Stimulated activated CD4-positive, alpha-beta T cell treated with anti-CD3 and anti-CD28 coated beads, Interleukin-4, amount 100 ng/mL, for 1 hour (primary cell): ENCODE data around the gene HBZ.
A peak's percentile ranks its signal among the peaks of the same experiment; 100 is the strongest.
"Not testable (repeated sequence)": the region's sequence is repeated elsewhere in the genome, so short reads cannot be mapped to it uniquely, and the experiment has no call there.

Source experiments
- DNase-seq: peaks from one replicate; pipeline ENCODE4 v3.0.0-alpha.2; 2020

HBZ gene

DNA sequence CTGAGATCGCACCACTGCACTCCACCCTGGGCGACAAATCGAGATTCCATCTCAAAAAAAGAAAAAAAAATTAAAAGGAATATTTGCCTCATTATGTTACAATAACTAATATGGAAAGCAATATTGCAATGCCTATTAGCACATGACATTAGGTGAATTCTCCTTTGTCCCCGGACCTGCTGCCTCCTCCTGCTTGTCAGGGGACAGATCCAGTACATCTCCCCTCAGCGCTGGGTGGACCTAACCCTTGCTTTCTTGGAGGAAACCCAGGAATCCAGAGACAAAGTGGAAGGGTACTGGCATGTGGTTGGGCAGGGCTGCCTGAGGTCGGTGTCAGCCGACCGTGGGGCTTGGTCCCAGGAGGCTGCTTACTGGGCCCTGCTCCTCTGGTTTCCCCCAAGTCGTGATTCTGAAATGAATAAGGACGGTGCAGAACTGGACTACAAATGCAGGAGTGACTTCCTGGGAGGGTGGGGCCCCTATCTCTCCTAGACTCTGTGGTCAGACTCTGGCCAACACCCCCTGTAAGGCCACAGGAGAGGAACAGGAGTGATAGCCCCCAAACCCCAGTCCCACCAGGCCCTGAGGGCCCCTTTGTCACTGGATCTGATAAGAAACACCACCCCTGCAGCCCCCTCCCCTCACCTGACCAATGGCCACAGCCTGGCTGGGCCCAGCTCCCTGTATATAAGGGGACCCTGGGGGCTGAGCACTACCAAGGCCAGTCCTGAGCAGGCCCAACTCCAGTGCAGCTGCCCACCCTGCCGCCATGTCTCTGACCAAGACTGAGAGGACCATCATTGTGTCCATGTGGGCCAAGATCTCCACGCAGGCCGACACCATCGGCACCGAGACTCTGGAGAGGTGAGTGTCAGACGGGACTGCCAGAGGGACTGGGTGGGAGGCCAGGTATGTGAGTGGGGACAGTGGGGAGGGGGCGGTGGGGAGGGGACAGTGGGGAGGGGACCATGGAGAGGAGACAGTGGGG is at the start of gene HBZ:
Gene HBZ, plus strand, starts transcription at position 504 of the 988 bp plus-strand sequence. Its CDS starts 266 bp downstream, at position 770.
- no peak for DNase-seq

GRCh38 chr16:104355-104754 is 48.1 kb upstream of the HBZ start:
- no peak for DNase-seq

DNA sequence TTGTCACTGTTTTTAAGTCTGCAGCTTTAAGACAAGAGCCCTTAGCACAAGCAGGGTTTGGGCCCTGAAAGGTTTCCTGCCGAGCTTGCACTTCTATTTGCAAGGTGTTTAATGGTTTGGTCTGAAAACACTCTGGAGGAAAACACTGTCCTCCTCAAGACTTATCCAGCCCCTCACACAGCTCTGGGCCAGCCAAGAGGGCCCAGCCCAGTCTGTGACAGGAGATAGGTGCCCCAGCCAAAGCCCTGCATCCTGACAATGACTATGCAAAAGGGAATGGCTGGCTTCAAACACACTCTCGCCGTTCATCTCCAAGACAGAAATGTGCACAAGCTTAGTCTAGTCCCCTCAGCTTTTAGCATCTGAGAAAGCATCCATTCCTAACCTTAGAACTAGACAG is 47.5 kb upstream of the HBZ start:
- DNase-seq, result no peak

DNA sequence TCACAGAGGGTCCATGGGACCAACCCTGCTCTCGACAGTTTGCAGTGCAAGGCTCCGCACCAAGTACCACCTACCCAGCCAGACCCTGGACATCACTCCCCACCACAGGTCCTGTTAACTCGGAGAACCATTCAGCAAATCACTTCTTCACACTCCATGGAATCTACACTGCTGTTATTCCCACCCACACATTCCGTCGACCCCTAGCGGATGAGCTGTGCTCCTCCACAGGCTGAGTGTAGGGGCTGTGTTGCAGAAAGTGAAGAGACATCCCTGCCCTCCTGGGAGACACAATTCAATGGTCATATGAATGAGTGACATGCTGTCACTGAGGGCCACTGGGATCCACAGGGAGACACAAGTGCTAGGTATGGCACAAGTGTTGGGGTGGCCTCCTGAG is 46.9 kb upstream of the HBZ start:
- DNase-seq, result no peak

- peak; percentile 39 for DNase-seq
Measured at GRCh38 chr16:106623-107324, 45.7 kb upstream of the HBZ start.

DNA sequence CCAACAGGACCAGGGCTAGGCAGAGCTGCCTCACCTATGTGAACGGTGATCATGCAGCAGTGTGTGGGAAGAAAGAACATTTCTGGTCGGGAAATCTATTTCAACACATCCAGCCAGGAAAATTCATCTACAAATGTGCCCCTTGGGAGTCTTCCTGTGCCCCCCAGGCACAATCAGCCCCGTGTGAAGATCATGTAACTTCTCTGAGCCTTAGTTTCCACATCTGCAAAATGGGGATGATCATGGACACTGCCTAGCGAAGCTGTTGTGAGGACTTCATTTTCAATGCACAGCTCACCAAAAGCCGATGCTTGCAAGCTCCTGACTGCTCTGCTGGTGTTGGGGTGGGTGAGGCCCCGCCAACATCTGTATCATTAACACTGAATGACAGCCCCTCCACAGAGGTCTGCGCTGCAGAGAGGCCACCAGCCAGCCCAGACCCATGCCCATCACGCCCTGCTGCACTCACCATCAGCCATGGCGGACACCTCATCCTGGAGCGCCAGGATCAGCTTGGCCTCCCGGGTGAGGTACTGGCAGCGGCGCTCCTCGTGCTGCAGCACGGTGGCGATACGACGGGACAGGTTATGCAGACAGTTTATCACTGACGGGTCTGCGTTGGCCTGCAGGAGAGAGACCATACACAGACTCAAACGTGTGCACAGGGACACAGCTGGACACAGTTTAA is 40.1 kb upstream of the HBZ start:
- DNase-seq, result no peak

DNA sequence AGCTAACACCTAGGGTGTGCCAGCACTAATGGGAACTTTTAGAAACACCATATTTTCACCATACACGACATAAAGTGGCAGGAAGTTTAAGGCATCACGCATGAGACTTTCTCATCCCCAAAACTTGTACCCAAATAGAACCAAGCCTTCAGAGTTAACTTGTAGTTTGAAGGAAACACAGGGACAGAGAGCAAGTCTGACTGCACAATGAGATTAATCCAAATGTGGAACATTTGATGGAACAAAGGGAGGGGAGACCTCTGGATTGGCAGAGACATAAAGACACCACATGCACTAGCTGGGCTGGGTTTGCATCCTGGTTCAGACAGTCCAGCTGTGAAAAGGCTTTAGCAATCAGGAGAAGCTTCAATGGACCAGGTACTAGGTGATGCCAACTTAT is 38.1 kb upstream of the HBZ start:
- DNase-seq, result no peak

DNA sequence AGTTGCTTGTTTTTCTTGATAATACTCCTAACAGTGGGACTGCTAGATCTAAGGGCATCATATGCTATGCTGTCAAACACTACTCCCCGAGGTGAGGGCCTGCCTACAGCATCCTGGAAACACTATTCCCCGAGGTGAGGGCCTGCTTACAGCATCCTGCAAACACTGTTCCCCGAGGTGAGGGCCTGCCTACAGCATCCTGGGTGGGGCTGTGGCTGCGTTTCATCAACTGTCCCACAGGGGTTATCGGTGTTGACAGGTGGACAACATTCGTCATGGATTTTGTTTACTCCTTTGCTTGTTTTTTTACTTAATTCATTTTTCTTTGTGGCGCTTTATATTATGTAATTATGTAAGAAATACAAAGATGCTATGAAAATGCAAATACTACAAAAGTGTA is 36.4 kb upstream of the HBZ start:
- DNase-seq, result no peak

DNA sequence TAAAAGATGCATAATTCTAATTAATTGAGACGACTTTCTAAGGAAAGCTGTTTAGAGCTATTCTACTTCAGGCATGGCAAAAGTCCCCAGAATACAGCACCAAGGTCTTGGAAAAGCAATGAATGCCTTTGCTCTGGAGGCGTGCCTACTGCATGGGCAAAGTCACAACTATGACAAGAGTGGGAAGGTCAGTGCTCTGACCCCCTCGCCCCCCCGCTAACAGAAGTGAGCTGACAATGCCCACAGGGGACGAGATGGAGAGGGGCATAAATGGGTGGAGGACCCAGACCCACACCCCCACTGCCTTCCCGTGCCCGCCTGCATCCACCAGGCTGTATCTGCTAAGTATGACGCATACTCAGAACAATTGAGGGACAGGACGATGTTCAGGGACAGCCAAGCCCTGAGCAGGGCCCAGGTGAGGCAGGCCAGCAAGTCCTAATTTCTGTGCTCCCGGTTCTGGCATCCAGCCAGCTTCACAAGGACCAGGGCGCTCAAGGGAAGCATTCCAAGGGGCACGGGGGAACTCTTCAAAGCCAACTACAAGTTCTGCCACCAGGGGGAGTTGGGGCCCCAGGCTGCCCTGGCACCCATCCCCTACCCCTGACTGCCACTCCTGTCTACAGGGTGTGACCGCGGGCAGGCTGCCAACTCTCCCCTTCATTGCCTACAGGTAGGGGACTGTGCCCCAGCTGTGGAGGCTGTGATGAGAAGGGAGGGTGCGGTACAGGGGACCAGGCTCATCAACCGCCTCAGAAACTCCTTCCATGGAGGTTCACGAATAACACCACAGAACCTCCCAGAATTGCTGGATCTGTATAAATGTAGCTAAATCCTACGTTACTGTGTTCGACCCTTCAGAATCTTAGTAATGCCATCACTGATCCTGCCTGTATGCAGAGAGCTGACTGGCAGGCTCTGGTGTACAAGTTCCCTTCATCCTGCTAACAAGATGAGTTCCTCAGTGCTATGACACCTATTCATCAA is 34.8 kb upstream of the HBZ start:
- peak; percentile 69 for DNase-seq

DNA sequence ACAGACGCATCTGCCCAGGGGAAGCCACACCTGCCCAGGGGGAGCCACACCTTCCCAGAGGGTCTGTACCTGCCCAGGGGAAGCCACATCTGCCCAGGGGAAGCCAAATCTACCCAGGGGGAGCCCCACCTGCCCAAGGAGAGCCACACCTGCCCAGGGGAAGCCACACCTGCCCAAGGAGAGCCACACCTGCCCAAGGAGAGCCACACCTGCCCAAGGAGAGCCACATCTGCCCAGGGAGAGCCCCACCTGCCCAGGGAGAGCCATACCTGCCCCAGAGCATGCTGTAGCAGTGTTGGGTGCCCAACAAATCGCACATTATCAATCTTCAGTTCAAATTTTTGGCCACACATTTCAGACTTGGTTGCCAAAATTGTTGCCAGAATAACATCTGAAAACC is 33.6 kb upstream of the HBZ start:
- DNase-seq, result no peak

GRCh38 chr16:119295-119694 is 33.1 kb upstream of the HBZ start:
- DNase-seq, result no peak

DNA sequence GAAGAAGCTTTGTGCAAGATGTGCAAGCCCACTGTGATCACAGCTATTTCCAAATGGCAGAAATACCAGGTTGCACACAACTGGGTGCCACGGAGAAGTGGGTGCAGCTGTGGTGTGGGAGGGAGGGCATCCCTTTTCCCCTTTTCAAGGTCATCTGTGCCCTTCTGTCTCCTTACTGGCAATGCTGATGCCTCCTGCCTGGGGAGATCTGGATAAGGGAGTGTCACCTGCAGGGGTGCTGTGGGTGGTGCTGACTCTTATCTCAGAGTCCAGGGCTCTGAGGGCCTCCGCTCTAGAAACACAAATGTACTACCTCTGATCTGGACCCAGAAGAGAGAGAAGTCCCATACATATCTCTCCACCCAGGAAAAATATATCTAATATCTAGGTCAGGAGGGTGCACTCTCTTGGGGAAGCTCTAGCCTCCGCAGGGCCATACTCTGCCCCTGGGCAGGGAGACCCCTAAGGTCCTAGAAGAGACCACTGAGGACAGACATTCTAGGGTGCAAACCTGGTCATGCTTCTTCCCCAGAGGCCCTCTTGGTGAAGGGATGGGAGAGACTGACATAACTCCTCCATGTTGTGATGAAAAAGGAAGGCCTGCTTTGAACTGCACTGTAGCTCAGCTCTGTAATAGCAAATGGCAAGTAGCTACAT is 32.5 kb upstream of the HBZ start:
- DNase-seq, result no peak

GRCh38 chr16:120756-121155 is 31.7 kb upstream of the HBZ start:
- DNase-seq, result no peak

GRCh38 chr16:122361-122760 is 30.1 kb upstream of the HBZ start:
- DNase-seq, result no peak

DNA sequence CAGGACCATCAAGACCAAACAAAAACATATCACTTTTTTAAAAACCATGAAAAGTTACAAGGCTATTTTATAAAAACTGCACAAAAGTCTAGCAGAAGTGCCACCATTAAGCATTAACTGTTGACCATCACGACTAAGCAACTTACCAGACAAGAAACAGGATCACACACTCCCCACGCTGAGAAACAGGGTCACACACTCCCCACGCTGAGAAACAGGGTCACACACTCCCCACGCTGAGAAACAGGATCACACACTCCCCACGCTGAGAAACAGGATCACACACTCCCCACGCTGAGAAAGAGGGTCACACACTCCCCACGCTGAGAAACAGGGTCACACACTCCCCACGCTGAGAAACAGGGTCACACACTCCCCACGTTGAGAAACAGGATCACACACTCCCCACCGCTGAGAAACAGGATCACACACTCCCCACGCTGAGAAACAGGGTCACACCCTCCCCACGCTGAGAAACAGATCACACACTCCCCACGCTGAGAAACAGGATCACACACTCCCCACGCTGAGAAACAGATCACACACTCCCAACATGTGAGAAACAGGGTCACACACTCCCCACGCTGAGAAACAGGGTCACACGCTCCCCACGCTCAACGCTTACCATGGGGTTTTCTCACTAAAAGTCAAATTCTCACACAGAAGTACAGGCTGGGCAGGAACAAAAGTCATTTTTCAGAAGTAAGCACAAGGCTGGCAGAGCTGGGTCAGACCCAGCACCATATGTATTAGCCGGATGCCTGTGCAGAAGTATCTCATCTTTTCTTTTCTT is 28.7 kb upstream of the HBZ start:
- not testable (repeated sequence) for DNase-seq

DNA sequence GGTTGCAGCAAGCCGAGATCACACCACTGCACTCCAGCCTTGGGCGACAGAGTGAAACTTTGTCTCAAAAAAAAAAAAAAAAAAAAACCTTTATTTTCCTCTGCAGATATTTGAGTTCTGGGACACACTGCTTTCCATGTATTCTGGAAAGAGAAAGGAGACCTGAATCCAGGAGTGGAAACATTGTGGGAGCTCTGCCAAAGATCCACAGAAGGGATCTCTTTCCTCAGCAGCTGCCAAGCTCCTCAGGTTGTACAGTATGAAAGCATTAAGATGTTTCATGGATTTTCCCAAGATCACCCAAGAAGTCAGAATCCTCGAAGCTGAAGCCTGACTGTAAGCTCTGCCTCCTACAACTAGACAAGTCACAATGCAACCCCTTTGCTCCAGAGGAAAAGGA is 27.4 kb upstream of the HBZ start:
- no peak for DNase-seq

GRCh38 chr16:129075-129474 is 23.4 kb upstream of the HBZ start:
- DNase-seq, result no peak

DNA sequence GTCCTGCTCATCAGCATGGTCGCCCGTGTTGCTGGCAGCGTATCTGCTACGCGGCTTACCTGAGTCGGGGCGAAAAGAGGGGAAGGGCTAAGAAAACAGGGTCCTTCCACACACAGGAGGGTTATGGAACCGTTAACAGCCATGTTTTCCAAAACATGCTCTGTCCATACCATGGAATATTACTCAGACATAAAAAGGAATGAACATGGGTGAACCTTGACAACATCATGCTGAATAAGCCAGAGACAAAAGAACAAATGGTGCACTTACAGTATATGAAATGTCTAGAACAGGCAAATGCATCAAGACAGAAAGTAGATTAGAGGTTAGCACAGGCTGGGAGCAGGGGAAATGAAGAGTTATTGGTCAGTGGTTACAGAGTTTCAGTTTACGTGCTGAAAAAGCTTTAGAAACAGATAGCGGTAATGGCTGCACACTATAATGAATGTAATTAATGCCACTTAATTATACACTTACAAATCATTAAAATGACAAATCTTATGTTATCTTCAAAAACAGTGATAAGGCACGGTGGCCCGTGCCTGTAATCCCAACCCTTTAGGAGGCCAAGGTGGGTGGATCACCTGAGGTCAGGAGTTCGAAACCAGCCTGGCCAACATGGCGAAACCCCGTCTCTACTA is 21.8 kb upstream of the HBZ start:
- no peak for DNase-seq

- DNase-seq, result no peak
Measured at GRCh38 chr16:132120-132519, 20.3 kb upstream of the HBZ start.

DNA sequence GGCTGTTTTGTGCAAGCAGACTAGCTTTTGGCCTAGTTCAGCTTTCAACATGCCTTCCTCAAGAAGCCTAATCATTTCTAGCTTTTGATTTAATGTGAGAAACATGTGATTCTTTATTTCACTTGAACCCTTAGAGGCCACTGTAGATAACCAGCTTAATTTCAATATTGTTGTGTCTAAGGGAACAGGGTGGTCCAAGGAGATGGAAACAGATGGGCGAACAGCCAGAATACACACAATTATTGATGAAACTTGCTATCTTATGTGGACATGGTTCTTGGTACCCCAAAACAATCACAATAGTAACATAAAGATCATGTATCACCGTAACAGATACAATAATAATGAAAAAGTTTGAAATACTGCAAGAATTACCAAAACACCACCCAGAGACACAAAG is 18.7 kb upstream of the HBZ start:
- no peak for DNase-seq
